Measurements from ENCODE around the gene ALDH6A1. TPM values are rescaled to one million over a fixed set of nuclear protein-coding genes. Genes with fewer than 3 reads are reported as not detected.

ALDH6A1 gene
- total RNA-seq, 1 experiment from 2014 or later: 30.0 TPM

GRCh38 chr14:74018174-74018585, 66.1 kb downstream of the ALDH6A1 start:
- no peaks in the 10 kb centered on the region for H3K9me3 Mint-ChIP-seq (ENCODE audit: unreplicated experiment)
- peaks cover 2% of the 10 kb centered on the region for H3K36me3 Mint-ChIP-seq (ENCODE audit: insufficient read depth, unreplicated experiment)
- Histone ChIP-seq H3K4me1 (peaks cover 11% of the 10 kb centered on the region), H3K9me3 (no peaks in the 10 kb centered on the region), H3K27me3 (replicated peaks; ENCODE audit: control insufficient read depth, insufficient read depth, low read length) (no peaks in the 10 kb centered on the region), H3K4me3 (ENCODE audit: low read depth, low read length) (peak overlapping the region; percentile 51), H3K36me3 (ENCODE audit: control insufficient read depth, insufficient read depth, low read length) (no peaks in the 10 kb centered on the region)
- CTCF ChIA-PET: interaction anchor here (0.7 to 1.0 kb wide), 3 partner anchors 21 to 82 kb away, joined by 3 to 4 read pairs (median 3); partner anchors contain the start of genes COQ6 and FAM161B
- H3K4me3 Mint-ChIP-seq (ENCODE audit: unreplicated experiment): peak overlapping the region; percentile 90
- intact Hi-C loops (cut with micrococcal nuclease; ENCODE audit: unreplicated experiment): loop anchor here (2.0 to 5.0 kb wide), 2 partner anchors 21 to 41 kb away; no protein-coding TSS in a partner anchor
- DNase-seq: no peak
- BruUV-seq (replicated peaks): TSS peak; percentile 49
- POLR2A ChIA-PET: interaction anchor here (0.5 kb wide), 1 partner anchor 14 kb away, joined by 4 read pairs; no protein-coding TSS in a partner anchor
- TF ChIP-seq, protein P1, sequence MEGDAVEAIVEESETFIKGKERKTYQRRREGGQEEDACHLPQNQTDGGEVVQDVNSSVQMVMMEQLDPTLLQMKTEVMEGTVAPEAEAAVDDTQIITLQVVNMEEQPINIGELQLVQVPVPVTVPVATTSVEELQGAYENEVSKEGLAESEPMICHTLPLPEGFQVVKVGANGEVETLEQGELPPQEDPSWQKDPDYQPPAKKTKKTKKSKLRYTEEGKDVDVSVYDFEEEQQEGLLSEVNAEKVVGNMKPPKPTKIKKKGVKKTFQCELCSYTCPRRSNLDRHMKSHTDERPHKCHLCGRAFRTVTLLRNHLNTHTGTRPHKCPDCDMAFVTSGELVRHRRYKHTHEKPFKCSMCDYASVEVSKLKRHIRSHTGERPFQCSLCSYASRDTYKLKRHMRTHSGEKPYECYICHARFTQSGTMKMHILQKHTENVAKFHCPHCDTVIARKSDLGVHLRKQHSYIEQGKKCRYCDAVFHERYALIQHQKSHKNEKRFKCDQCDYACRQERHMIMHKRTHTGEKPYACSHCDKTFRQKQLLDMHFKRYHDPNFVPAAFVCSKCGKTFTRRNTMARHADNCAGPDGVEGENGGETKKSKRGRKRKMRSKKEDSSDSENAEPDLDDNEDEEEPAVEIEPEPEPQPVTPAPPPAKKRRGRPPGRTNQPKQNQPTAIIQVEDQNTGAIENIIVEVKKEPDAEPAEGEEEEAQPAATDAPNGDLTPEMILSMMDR (IDR thresholded peaks at IDR 0.05; ENCODE audit: insufficient read depth in 1 of 2, low read depth in 1 of 2, low read length in 1 of 2, severe bottlenecking in 1 of 2, unreplicated experiment in 1 of 2): no peak
- H3K27me3 Mint-ChIP-seq (ENCODE audit: insufficient read depth, unreplicated experiment): no peaks in the 10 kb centered on the region
- H3K27ac Mint-ChIP-seq (ENCODE audit: unreplicated experiment): peak overlapping the region; percentile 90
- peaks cover 6% of the 10 kb centered on the region for H3K4me1 Mint-ChIP-seq (ENCODE audit: low read depth, unreplicated experiment)

GRCh38 chr14:74015963-74016362, 68.3 kb downstream of the ALDH6A1 start:
- ChIA-PET POLR2A (no interaction called here), CTCF (no interaction called here)
- no peak overlapping the region for H3K27ac Mint-ChIP-seq (ENCODE audit: unreplicated experiment)
- H3K4me3 Mint-ChIP-seq (ENCODE audit: unreplicated experiment): no peak overlapping the region
- Histone ChIP-seq H3K27me3 (replicated peaks; ENCODE audit: control insufficient read depth, insufficient read depth, low read length) (no peaks in the 10 kb centered on the region), H3K4me1 (peaks cover 11% of the 10 kb centered on the region), H3K4me3 (ENCODE audit: low read depth, low read length) (no peak overlapping the region), H3K9me3 (no peaks in the 10 kb centered on the region), H3K36me3 (ENCODE audit: control insufficient read depth, insufficient read depth, low read length) (no peaks in the 10 kb centered on the region; the same call in 1 of the 2 replicates)
- peaks cover 6% of the 10 kb centered on the region for H3K4me1 Mint-ChIP-seq (ENCODE audit: low read depth, unreplicated experiment)
- H3K36me3 Mint-ChIP-seq (ENCODE audit: insufficient read depth, unreplicated experiment): peaks cover 6% of the 10 kb centered on the region
- no peaks in the 10 kb centered on the region for H3K27me3 Mint-ChIP-seq (ENCODE audit: insufficient read depth, unreplicated experiment)
- intact Hi-C loops (cut with micrococcal nuclease; ENCODE audit: unreplicated experiment): loop anchor here (2.0 to 5.0 kb wide), 2 partner anchors 39 to 65 kb away; partner anchors contain the start of genes COQ6 and FAM161B
- DNase-seq: no peak
- TF ChIP-seq, protein P1 (IDR thresholded peaks at IDR 0.05; ENCODE audit: insufficient read depth in 1 of 2, low read depth in 1 of 2, low read length in 1 of 2, severe bottlenecking in 1 of 2, unreplicated experiment in 1 of 2): no peak
- no TSS peak for BruUV-seq (replicated peaks)
- no peaks in the 10 kb centered on the region for H3K9me3 Mint-ChIP-seq (ENCODE audit: unreplicated experiment)

- H3K27ac Mint-ChIP-seq (ENCODE audit: unreplicated experiment): no peak overlapping the region
- no peaks in the 10 kb centered on the region for H3K27me3 Mint-ChIP-seq (ENCODE audit: insufficient read depth, unreplicated experiment)
- H3K4me3 Mint-ChIP-seq (ENCODE audit: unreplicated experiment): no peak overlapping the region
- intact Hi-C loops (cut with micrococcal nuclease; ENCODE audit: unreplicated experiment): loop anchor here (2.0 to 5.0 kb wide), 2 partner anchors 38 to 64 kb away; partner anchors contain the start of genes COQ6 and FAM161B
- no peaks in the 10 kb centered on the region for H3K27me3 ChIP-seq (replicated peaks; ENCODE audit: control insufficient read depth, insufficient read depth, low read length)
- peaks cover 11% of the 10 kb centered on the region for H3K4me1 ChIP-seq
- TF ChIP-seq, protein P1 (IDR thresholded peaks at IDR 0.05; ENCODE audit: insufficient read depth in 1 of 2, low read depth in 1 of 2, low read length in 1 of 2, severe bottlenecking in 1 of 2, unreplicated experiment in 1 of 2): no peak
- CTCF ChIA-PET: no interaction called here
- H3K9me3 Mint-ChIP-seq (ENCODE audit: unreplicated experiment): no peaks in the 10 kb centered on the region
- no peaks in the 10 kb centered on the region; the same call in 1 of the 2 replicates for H3K36me3 ChIP-seq (ENCODE audit: control insufficient read depth, insufficient read depth, low read length)
- H3K4me1 Mint-ChIP-seq (ENCODE audit: low read depth, unreplicated experiment): peaks cover 6% of the 10 kb centered on the region
- no peak for DNase-seq
- H3K9me3 ChIP-seq: no peaks in the 10 kb centered on the region
- H3K36me3 Mint-ChIP-seq (ENCODE audit: insufficient read depth, unreplicated experiment): peaks cover 6% of the 10 kb centered on the region
- POLR2A ChIA-PET: interaction anchor here (0.7 kb wide), 1 partner anchor 69 kb away, joined by 4 read pairs; the partner anchor contains the start of gene ALDH6A1
- no TSS peak for BruUV-seq (replicated peaks)
- no peak overlapping the region for H3K4me3 ChIP-seq (ENCODE audit: low read depth, low read length)
Measured at GRCh38 chr14:74015176-74015575, 69.1 kb downstream of the ALDH6A1 start.

Data from Caco-2 (cell line).